Endodermal cell (in vitro differentiated cells): ENCODE results near the gene IRF3. TPM values are rescaled to one million over a fixed set of nuclear protein-coding genes. Genes with fewer than 3 reads are reported as not detected.

Experiments
- DNase-seq: peaks from one replicate; pipeline ENCODE4 v3.0.0-alpha.2; 2017
- H3K27ac ChIP-seq: 2 replicates; pipeline ENCODE4 v1.5.1; 2013; ENCODE audit warnings: mild to moderate bottlenecking, low read depth, low read length, moderate library complexity
- H3K27me3 ChIP-seq: 2 replicates; pipeline ENCODE4 v1.6.1; 2013; ENCODE audit warnings: mild to moderate bottlenecking, low read length, moderate library complexity; ENCODE audit not compliant: insufficient read depth, control insufficient read depth, poor library complexity, severe bottlenecking
- H3K36me3 ChIP-seq: 2 replicates; pipeline ENCODE4 v1.7.0; 2013; ENCODE audit warnings: mild to moderate bottlenecking, low read length, moderate library complexity; ENCODE audit not compliant: control insufficient read depth, insufficient read depth
- H3K4me1 ChIP-seq: one replicate; pipeline ENCODE4 v1.7.0; 2013; ENCODE audit warnings: low read length; ENCODE audit not compliant: control insufficient read depth, insufficient read depth
- H3K4me3 ChIP-seq: 2 replicates; pipeline ENCODE4 v1.5.1; 2013; ENCODE audit warnings: mild to moderate bottlenecking, low read length, moderate library complexity
- H3K9ac ChIP-seq: 2 replicates; pipeline ENCODE4 v1.6.1; 2013; ENCODE audit warnings: mild to moderate bottlenecking, low read length, moderate library complexity; ENCODE audit not compliant: poor library complexity, severe bottlenecking; ENCODE audit errors: extremely low read depth
- H3K9me3 ChIP-seq: 2 replicates; pipeline ENCODE4 v1.6.1; 2013; ENCODE audit warnings: mild to moderate bottlenecking, low read length, moderate library complexity; ENCODE audit not compliant: control insufficient read depth
- H3K27ac Mint-ChIP-seq: 2 replicates; pipeline ENCODE4 v1.8.0; 2020; ENCODE audit warnings: mixed read lengths
- H3K27me3 Mint-ChIP-seq: 2 replicates; pipeline ENCODE4 v1.8.0; 2021; ENCODE audit warnings: mild to moderate bottlenecking, mixed read lengths; ENCODE audit not compliant: insufficient read depth
- H3K36me3 Mint-ChIP-seq: 2 replicates; pipeline ENCODE4 v1.8.0; 2020; ENCODE audit warnings: low read depth, mixed read lengths
- H3K4me1 Mint-ChIP-seq: 2 replicates; pipeline ENCODE4 v1.8.0; 2020; ENCODE audit warnings: mixed read lengths
- H3K4me3 Mint-ChIP-seq: 2 replicates; pipeline ENCODE4 v1.8.0; 2020; ENCODE audit warnings: mild to moderate bottlenecking, moderate library complexity, mixed read lengths
- H3K9me3 Mint-ChIP-seq: 2 replicates; pipeline ENCODE4 v1.8.0; 2020; ENCODE audit warnings: mild to moderate bottlenecking, mixed read lengths
- CTCF ChIP-seq: fragments of 200-600 bp; sonication (generic); conservative IDR thresholded peaks from 2 replicates; pipeline ENCODE4 v1.5.0; 2021; ENCODE audit warnings: antibody characterized with exemption, mild to moderate bottlenecking
- WGBS, 2 experiments: methylation state at CpG; one replicate each; pipeline versions ENCODE4 v1.1.5 to v1.1.7; 2013; ENCODE audit warnings: missing lambda C conversion rate in 2 of 2, mixed read lengths in 1 of 2; ENCODE audit not compliant: insufficient coverage in 1 of 2, insufficient read length in 1 of 2; 5-methylcytosine and 5-hydroxymethylcytosine counted together
- total RNA-seq, 2 donors: library from RNA; stranded (reverse); fragmentation: NEBNext Ultra II Directional in 1 of 2; extraction: Animal tissue kit (Norgen Biotek cat#: 25700) in 1 of 2; gene quantifications; 2 replicates in 1 of 2; 3 replicates in 1 of 2; pipeline ENCODE4 v1.2.1, GENCODE V29; 2021

IRF3 gene
- total RNA-seq, 2 donors from 2014 or later = 127 to 128 TPM

- Histone ChIP-seq H3K4me1 (peaks cover 14% of the 10 kb centered on the region), H3K4me3 (peak overlapping the region; percentile 83), H3K36me3 (peaks cover 21% of the 10 kb centered on the region), H3K9ac (peak overlapping the region; percentile 94), H3K27me3 (no peaks in the 10 kb centered on the region), H3K27ac (peak overlapping the region; percentile 95), H3K9me3 (no peaks in the 10 kb centered on the region)
- H3K27me3 Mint-ChIP-seq = no peaks in the 10 kb centered on the region
- no peaks in the 10 kb centered on the region for H3K9me3 Mint-ChIP-seq
- H3K36me3 Mint-ChIP-seq = peaks cover 22% of the 10 kb centered on the region
- DNase-seq = peak; percentile 97
- WGBS, 2 experiments = 3 to 10% methylated on average over 6 to 21 of the region's 21 CpGs
- H3K27ac Mint-ChIP-seq = peak overlapping the region; percentile 93
- H3K4me1 Mint-ChIP-seq = peaks cover 24% of the 10 kb centered on the region
- peak; percentile 89 for TF ChIP-seq CTCF
- peak overlapping the region; percentile 97 for H3K4me3 Mint-ChIP-seq
Measured at GRCh38 chr19:49677901-49678674, 12.4 kb upstream of the IRF3 start.

- DNase-seq = no peak
- peak within 1 kb of the TSS; percentile 100 for H3K27ac Mint-ChIP-seq
- H3K36me3 ChIP-seq = peaks cover 13% of the 10 kb centered on the region
- TF ChIP-seq CTCF = no peak
- 0% methylated on average over 29 to 50 of the region's 57 CpGs for WGBS, 2 experiments
- H3K27ac ChIP-seq = peak within 1 kb of the TSS; percentile 99
- peaks cover 18% of the 10 kb centered on the region for H3K36me3 Mint-ChIP-seq
- H3K4me1 ChIP-seq = peaks cover 14% of the 10 kb centered on the region
- peak within 1 kb of the TSS; percentile 95 for H3K9ac ChIP-seq
- H3K4me1 Mint-ChIP-seq = peaks cover 25% of the 10 kb centered on the region
- H3K27me3 ChIP-seq = no peaks in the 10 kb centered on the region
- no peaks in the 10 kb centered on the region for H3K9me3 Mint-ChIP-seq
- no peaks in the 10 kb centered on the region for H3K27me3 Mint-ChIP-seq
- H3K4me3 ChIP-seq = peak within 1 kb of the TSS; percentile 86
- peak within 1 kb of the TSS; percentile 97 for H3K4me3 Mint-ChIP-seq
- no peaks in the 10 kb centered on the region for H3K9me3 ChIP-seq
Measured at GRCh38 chr19:49677231-49677900, 11.7 kb upstream of the IRF3 start, which contains the start of gene PRMT1. Gene PRMT1 (plus strand): TSS chr19:49677271. CDS start chr19:49677281, 10 bp downstream.

GRCh38 chr19:49676784-49677230 is 11.2 kb upstream of the IRF3 start:
- no peaks in the 10 kb centered on the region for H3K9me3 Mint-ChIP-seq
- H3K27me3 ChIP-seq = no peaks in the 10 kb centered on the region
- H3K4me3 Mint-ChIP-seq = peak overlapping the region; percentile 97
- peaks cover 14% of the 10 kb centered on the region for H3K36me3 Mint-ChIP-seq
- peak overlapping the region; percentile 95 for H3K9ac ChIP-seq
- peaks cover 10% of the 10 kb centered on the region for H3K36me3 ChIP-seq
- no peak for TF ChIP-seq CTCF
- H3K4me3 ChIP-seq = peak overlapping the region; percentile 86
- H3K27ac ChIP-seq = peak overlapping the region; percentile 99
- WGBS, 2 experiments = 0% methylated on average over 12 to 34 of the region's 34 CpGs
- DNase-seq = peak; percentile 100
- peak overlapping the region; percentile 100 for H3K27ac Mint-ChIP-seq
- H3K4me1 Mint-ChIP-seq = peaks cover 29% of the 10 kb centered on the region
- no peaks in the 10 kb centered on the region for H3K9me3 ChIP-seq
- no peaks in the 10 kb centered on the region for H3K27me3 Mint-ChIP-seq
- peaks cover 14% of the 10 kb centered on the region for H3K4me1 ChIP-seq
